ENCODE results near the gene PADI6. TPM values are rescaled to one million over a fixed set of nuclear protein-coding genes. Genes with fewer than 3 reads are reported as not detected.

PADI6 gene
- total RNA-seq, 4 donors from 2014 or later = not detected

GRCh38 chr1:17370618-17371017, 1.4 kb upstream of the PADI6 start:
- TF ChIP-seq, protein P1, sequence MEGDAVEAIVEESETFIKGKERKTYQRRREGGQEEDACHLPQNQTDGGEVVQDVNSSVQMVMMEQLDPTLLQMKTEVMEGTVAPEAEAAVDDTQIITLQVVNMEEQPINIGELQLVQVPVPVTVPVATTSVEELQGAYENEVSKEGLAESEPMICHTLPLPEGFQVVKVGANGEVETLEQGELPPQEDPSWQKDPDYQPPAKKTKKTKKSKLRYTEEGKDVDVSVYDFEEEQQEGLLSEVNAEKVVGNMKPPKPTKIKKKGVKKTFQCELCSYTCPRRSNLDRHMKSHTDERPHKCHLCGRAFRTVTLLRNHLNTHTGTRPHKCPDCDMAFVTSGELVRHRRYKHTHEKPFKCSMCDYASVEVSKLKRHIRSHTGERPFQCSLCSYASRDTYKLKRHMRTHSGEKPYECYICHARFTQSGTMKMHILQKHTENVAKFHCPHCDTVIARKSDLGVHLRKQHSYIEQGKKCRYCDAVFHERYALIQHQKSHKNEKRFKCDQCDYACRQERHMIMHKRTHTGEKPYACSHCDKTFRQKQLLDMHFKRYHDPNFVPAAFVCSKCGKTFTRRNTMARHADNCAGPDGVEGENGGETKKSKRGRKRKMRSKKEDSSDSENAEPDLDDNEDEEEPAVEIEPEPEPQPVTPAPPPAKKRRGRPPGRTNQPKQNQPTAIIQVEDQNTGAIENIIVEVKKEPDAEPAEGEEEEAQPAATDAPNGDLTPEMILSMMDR (IDR thresholded peaks at IDR 0.05; ENCODE audit: low read depth) = no peak

DNA sequence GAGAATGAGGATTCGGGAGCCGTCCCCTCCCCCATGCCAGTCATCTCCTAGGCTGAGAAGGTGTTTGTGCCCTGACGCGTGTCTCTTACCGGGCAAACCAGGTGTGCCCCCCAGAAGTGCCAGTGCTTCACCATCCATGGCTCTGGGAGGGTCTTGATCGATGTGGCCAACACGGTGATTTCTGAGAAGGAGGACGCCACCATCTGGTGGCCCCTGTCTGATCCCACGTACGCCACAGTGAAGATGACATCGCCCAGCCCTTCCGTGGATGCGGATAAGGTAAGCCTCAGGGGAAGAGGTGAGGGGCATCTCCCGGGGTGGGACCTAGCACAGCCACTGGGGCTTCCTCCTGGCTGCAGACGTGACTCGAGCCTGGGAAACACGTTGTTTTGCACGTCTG, 959 bp downstream of the PADI6 start:
- TF ChIP-seq, protein P1 (IDR thresholded peaks at IDR 0.05; ENCODE audit: low read depth) = no peak

DNA sequence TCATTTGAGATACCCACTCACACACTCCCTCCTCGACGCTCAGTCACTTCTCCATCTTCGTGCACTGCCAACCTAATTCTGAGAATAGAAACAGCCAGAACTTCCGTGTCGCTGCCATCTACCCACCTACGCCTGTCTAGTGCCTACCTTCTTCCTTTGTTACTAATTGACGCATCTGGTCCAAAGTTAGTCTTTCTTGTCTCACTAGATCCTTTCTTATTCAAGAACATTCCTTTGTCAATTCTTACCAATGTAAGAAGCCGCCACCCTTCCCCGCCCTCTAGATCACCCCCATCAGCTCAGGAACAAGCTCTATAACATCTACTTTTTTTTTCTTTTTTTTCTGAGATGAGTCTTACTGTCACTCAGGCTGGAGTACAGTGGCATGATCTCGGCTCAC, 3.7 kb downstream of the PADI6 start:
- TF ChIP-seq, protein P1 (IDR thresholded peaks at IDR 0.05; ENCODE audit: low read depth) = no peak

GRCh38 chr1:17377325-17377953, 5.4 kb downstream of the PADI6 start:
- TF ChIP-seq, protein P1 (IDR thresholded peaks at IDR 0.05; ENCODE audit: low read depth) = no peak

DNA sequence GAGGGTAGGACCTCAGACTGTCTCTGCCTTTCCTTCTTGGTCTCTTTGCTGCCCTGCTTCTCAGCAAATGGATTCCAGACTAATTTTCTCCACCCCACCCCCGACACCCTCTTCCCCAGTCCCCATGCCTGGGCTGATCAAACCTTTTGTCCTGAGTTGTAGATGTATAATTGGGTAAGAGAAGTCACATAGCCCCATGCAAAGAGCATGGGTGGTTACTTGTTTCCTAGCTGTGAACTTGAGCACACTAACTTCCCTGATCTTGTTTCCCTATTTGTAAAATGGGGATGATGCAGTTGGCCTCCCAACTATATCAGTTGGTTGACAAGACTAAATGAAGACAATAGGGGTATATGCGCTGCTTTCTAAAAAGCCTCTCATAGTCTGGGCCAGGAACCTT, 9.2 kb downstream of the PADI6 start:
- TF ChIP-seq, protein P1 (IDR thresholded peaks at IDR 0.05; ENCODE audit: low read depth) = no peak

GRCh38 chr1:17392199-17392740, 20.3 kb downstream of the PADI6 start:
- TF ChIP-seq, protein P1 (IDR thresholded peaks at IDR 0.05; ENCODE audit: low read depth) = no peak

- TF ChIP-seq, protein P1 (IDR thresholded peaks at IDR 0.05; ENCODE audit: low read depth) = no peak
Measured at GRCh38 chr1:17393230-17393629, 21.2 kb downstream of the PADI6 start.
